K562 (cell line): ENCODE measurements around the gene TRAK1. TPM values are rescaled to one million over a fixed set of nuclear protein-coding genes. Genes with fewer than 3 reads are reported as not detected.
A peak's percentile ranks its signal among the peaks of the same experiment; 100 is the strongest.

Source experiments
- ATAC-seq: fragments of 200-7000 bp; cut with Tn5 transposase; 3 replicates; pipeline ENCODE4 v1.9.1; 2020; ENCODE audit warnings: moderate library complexity
- BruUV-seq: library from RNA; stranded (reverse); fragments of 400-500 nt; replicated peaks from 2 replicates; lab custom pipeline; 2021; lab: Mats Ljungman, UMichigan
- CTCF ChIA-PET: fragments of 300-600 bp; formaldehyde crosslinking; extraction: SDS; loops from one replicate; lab custom pipeline; 2021; ENCODE audit warnings: low intra/inter-chr PET ratio; lab: Yijun Ruan, JAX
- POLR2A ChIA-PET: fragments of 300-600, 350-650 bp; sonication (Branson Sonifier 250); formaldehyde crosslinking; extraction: SDS; loops from one replicate; lab custom pipeline; 2021; ENCODE audit warnings: antibody characterized with exemption, inconsistent platforms; lab: Yijun Ruan, JAX
- DNase-seq, 4 experiments: peaks; one replicate each; pipeline versions ENCODE4 v3.0.0 to v3.0.0-alpha.2; 2011 to 2018; ENCODE audit warnings: low spot score in 3 of 4, mixed read lengths in 3 of 4; ENCODE audit errors: extremely low read depth in 1 of 4
- FAIRE-seq: peaks from 2 replicates; lab custom pipeline; 2011; peaks lifted over from hg19 to GRCh38; lab: Jason Lieb, UNC
- H2AFZ ChIP-seq: 2 replicates; pipeline ENCODE4 v1.6.0; 2011; ENCODE audit warnings: low read depth, low read length, control low read depth, inconsistent platforms
- H3K27ac ChIP-seq: fragments of 200-600 bp; 3 replicates; pipeline ENCODE4 v1.8.0; 2011; ENCODE audit warnings: low read depth, mild to moderate bottlenecking, control low read depth, inconsistent platforms, low read length, moderate library complexity, mixed read lengths; ENCODE audit errors: extremely low read depth
- H3K27me3 ChIP-seq, 2 experiments: fragments of 300-600 bp in 1 of 2; 2 replicates in 1 of 2; 3 replicates in 1 of 2; pipeline versions ENCODE4 v1.6.0 to v1.8.0; 2011; ENCODE audit warnings: inconsistent platforms in 2 of 2, low read length in 2 of 2, mild to moderate bottlenecking in 1 of 2, mixed read lengths in 1 of 2, moderate library complexity in 1 of 2; ENCODE audit not compliant: control insufficient read depth in 2 of 2, insufficient read depth in 2 of 2
- H3K36me3 ChIP-seq: fragments of 300-600 bp; 3 replicates; pipeline ENCODE4 v1.8.0; 2011; ENCODE audit warnings: mild to moderate bottlenecking, low read length, inconsistent platforms; ENCODE audit not compliant: control insufficient read depth, insufficient read depth
- H3K4me1 ChIP-seq, 2 experiments: fragments of 200-600 bp in 1 of 2; replicated peaks in 1 of 2; 2 replicates in 1 of 2; 3 replicates in 1 of 2; pipeline versions ENCODE4 v1.5.1 to v1.8.0; 2011; ENCODE audit warnings: inconsistent platforms in 2 of 2, low read length in 2 of 2, mild to moderate bottlenecking in 1 of 2, mixed read lengths in 1 of 2, moderate library complexity in 1 of 2; ENCODE audit not compliant: control insufficient read depth in 2 of 2, insufficient read depth in 2 of 2
- H3K4me2 ChIP-seq: 2 replicates; pipeline ENCODE4 v1.6.1; 2011; ENCODE audit warnings: low read length, control low read depth, inconsistent platforms, mixed read lengths; ENCODE audit not compliant: insufficient read depth
- H3K4me3 ChIP-seq: fragments of 200-600 bp; sonication (generic), shearing (Covaris generic); 2 replicates; pipeline ENCODE4 v1.5.1; 2016; ENCODE audit warnings: control low read depth, inconsistent platforms
- H3K79me2 ChIP-seq: fragments of 200-600 bp; 3 replicates; pipeline ENCODE4 v1.8.0; 2011; ENCODE audit warnings: low read length, inconsistent platforms; ENCODE audit not compliant: control insufficient read depth, insufficient read depth
- H3K9ac ChIP-seq, 2 experiments: 2 replicates each; pipeline versions ENCODE4 v1.6.0 to v1.6.1; 2011; ENCODE audit warnings: low read depth in 2 of 2, low read length in 2 of 2, control low read depth in 1 of 2, inconsistent platforms in 1 of 2, mild to moderate bottlenecking in 1 of 2, mixed read lengths in 1 of 2; ENCODE audit not compliant: insufficient read depth in 1 of 2
- H3K9me1 ChIP-seq: one replicate; pipeline ENCODE4 v1.6.0; 2011; ENCODE audit warnings: inconsistent platforms, mild to moderate bottlenecking, low read length, moderate library complexity; ENCODE audit not compliant: control insufficient read depth, insufficient read depth
- H3K9me3 ChIP-seq: replicated peaks from 2 replicates; pipeline ENCODE4 v1.5.1; 2011; ENCODE audit warnings: low read depth, low read length, inconsistent platforms; ENCODE audit not compliant: control insufficient read depth, insufficient read depth
- H4K20me1 ChIP-seq: replicated peaks from 2 replicates; pipeline ENCODE4 v1.6.1; 2011; ENCODE audit warnings: low read length, inconsistent platforms, mixed read lengths; ENCODE audit not compliant: control insufficient read depth, insufficient read depth
- ARID3A ChIP-seq: IDR thresholded peaks from 2 replicates; pipeline ENCODE4 v1.6.1; 2012; ENCODE audit warnings: low read depth, low read length, improper control_type of control experiment, borderline replicate concordance
- GATA2 ChIP-seq: sonication (generic); formaldehyde crosslinking; IDR thresholded peaks from 2 replicates; pipeline ENCODE4 v1.4.0; 2020; ENCODE audit warnings: mild to moderate bottlenecking, missing genetic modification reagents
- RB1 ChIP-seq: fragments of 450-650 bp; IDR thresholded peaks from 2 replicates; pipeline ENCODE4 v1.6.1; 2017; ENCODE audit warnings: low read depth, mild to moderate bottlenecking
- SMAD2 ChIP-seq: fragments of 150-350 bp; IDR thresholded peaks from 2 replicates; pipeline ENCODE4 v1.6.1; 2014; ENCODE audit warnings: low read depth, mild to moderate bottlenecking, low read length
- TAF1 ChIP-seq: IDR thresholded peaks from 2 replicates; pipeline ENCODE4 v1.6.1; 2011; ENCODE audit warnings: mild to moderate bottlenecking, low read length, moderate library complexity; ENCODE audit not compliant: insufficient read depth, control insufficient read depth, severe bottlenecking; ENCODE audit errors: extremely low read depth
- ZNF124 ChIP-seq: sonication (generic); formaldehyde crosslinking; IDR thresholded peaks from 2 replicates; pipeline ENCODE4 v1.8.1; 2022; ENCODE audit warnings: missing genetic modification reagents
- ZNF23 ChIP-seq: fragments of 250-450 bp; sonication (Bioruptor Pico); IDR thresholded peaks from 2 replicates; pipeline ENCODE4 v1.4.0; 2020; ENCODE audit warnings: mild to moderate bottlenecking
- WGBS: fragments of 100-300 bp; shearing (Covaris generic); methylation state at CpG from one replicate; pipeline ENCODE4 v1.1.6; 2016; ENCODE audit warnings: low coverage, mixed read lengths; ENCODE audit not compliant: insufficient coverage; ENCODE audit errors: missing lambda C conversion rate; 5-methylcytosine and 5-hydroxymethylcytosine counted together
- in situ Hi-C: fragments of 300-500 bp; cut with MboI; formaldehyde crosslinking; loops from 4 replicates; pipeline ENCODE4 v1.15.0; 2018; ENCODE audit warnings: inconsistent platforms, mixed read lengths
- intact Hi-C: fragments of 100-400 bp; cut with micrococcal nuclease; formaldehyde crosslinking; loops from 2 replicates; pipeline ENCODE4 v1.14.2; 2022
- polyA plus RNA-seq, 8 experiments: library from polyadenylated mRNA; depleted of rRNA in 4 of 8; stranded (reverse) in 5 of 8; unstranded in 3 of 8; fragments of >200 nt; fragmentation: Nextera tagmentation in 2 of 8; fragmentation: Illumina TruSeq in 1 of 8; extraction: Ambion mirVana in 2 of 8; extraction: Trizol in 1 of 8; gene quantifications; 2 replicates each; pipeline versions ENCODE4 v1.2.1 to v1.2.3, GENCODE V29; 2011 to 2014; ENCODE audit warnings: inconsistent platforms in 1 of 8, missing spikeins in 1 of 8
- total RNA-seq, 7 experiments: library from RNA; depleted of rRNA in 6 of 7; stranded (reverse); fragments of >200 nt in 6 of 7; fragmentation: Illumina TruSeq in 2 of 7; extraction: Trizol in 2 of 7; gene quantifications; 2 replicates each; pipeline versions ENCODE4 v1.2.1 to v1.2.3, GENCODE V29; 2011 to 2021; ENCODE audit warnings: low replicate concordance in 1 of 7

The TRAK1 gene
- total and polyA plus RNA-seq, 9 of the 15 experiments (the other 6 are each of a cell fraction or from before 2014, with no cell fraction given): 5.3 to 28.5 (median 17.5) TPM

- H3K27ac ChIP-seq: no peak overlapping the region
- no peak overlapping the region for H3K9ac ChIP-seq
These were observed 72.6 kb downstream of the TRAK1 start for GRCh38 chr3:42163622-42164244.

More at GRCh38 chr3:42163622-42164244, 72.6 kb downstream of the TRAK1 start:
- Histone ChIP-seq H3K9me3 (no peaks in the 10 kb centered on the region), H3K9me1 (no peaks in the 10 kb centered on the region), H3K4me1 (peaks cover 16 to 18% of the 10 kb centered on the region in 2 experiments; a peak in 4 of 5 replicates), H3K4me2 (no peak overlapping the region), H3K79me2 (no peaks in the 10 kb centered on the region), H3K36me3 (no peaks in the 10 kb centered on the region), H4K20me1 (peaks cover 18% of the 10 kb centered on the region), H2AFZ (no peak overlapping the region)
- CTCF ChIA-PET: no interaction called here
- 36% methylated on average over 5 of the region's 5 CpGs for WGBS
- BruUV-seq: no TSS peak
- ATAC-seq: no peak
- no peak for TF ChIP-seq ARID3A
- no peak for TF ChIP-seq RB1
- TF ChIP-seq ZNF124: no peak
- 0 out of 2 replicates have a peak, but pooled peaks have one; percentile 35 for TF ChIP-seq GATA2 (CRISPR knock-in tag)
- no peak for TF ChIP-seq ZNF23 (CRISPR knock-in tag)
- no peak for TF ChIP-seq SMAD2
- TF ChIP-seq TAF1: no peak
- TF ChIP-seq, all 486 proteins: peak for 1
- intact Hi-C loops (no loop called here), in situ Hi-C loops (no loop called here)
- no peaks in the 10 kb centered on the region for H3K27me3 ChIP-seq
- FAIRE-seq (no peak), DNase-seq (no peak)
- POLR2A ChIA-PET: no interaction called here
- H3K4me3 ChIP-seq: no peak overlapping the region
